Spleen (tissue), 11 donors: ENCODE results near the gene ZNF174. TPM values are rescaled to one million over a fixed set of nuclear protein-coding genes. Genes with fewer than 3 reads are reported as not detected.

ENCODE experiments used
- DNase-seq: peaks from one replicate; pipeline ENCODE4 v3.0.0-alpha.2; 2020
- H3K27ac ChIP-seq, 8 donors: fragments of 200-600 bp; sonication (generic) in 7 of 8; 1 replicate in 4 of 8; 2 replicates in 4 of 8; pipeline versions ENCODE4 v1.5.0 to v1.8.0; 2016 to 2021; ENCODE audit warnings: inconsistent platforms in 4 of 8, mild to moderate bottlenecking in 4 of 8, moderate library complexity in 1 of 8
- H3K27me3 ChIP-seq, 7 donors: fragments of 200-600 bp; sonication (generic) in 6 of 7; replicated peaks in 1 of 7; 1 replicate in 4 of 7; 2 replicates in 3 of 7; pipeline versions ENCODE4 v1.5.0 to v1.8.0; 2016 to 2021; ENCODE audit warnings: inconsistent platforms in 3 of 7, mild to moderate bottlenecking in 1 of 7
- H3K36me3 ChIP-seq, 6 donors: fragments of 200-600 bp; sonication (generic) in 5 of 6; 1 replicate in 4 of 6; 2 replicates in 2 of 6; pipeline versions ENCODE4 v1.5.0 to v1.8.0; 2016 to 2021; ENCODE audit warnings: inconsistent platforms in 2 of 6
- H3K4me1 ChIP-seq, 6 donors: fragments of 200-600 bp; sonication (generic) in 5 of 6; 1 replicate in 3 of 6; 2 replicates in 3 of 6; pipeline versions ENCODE4 v1.5.0 to v1.8.0; 2016 to 2021; ENCODE audit warnings: inconsistent platforms in 3 of 6
- H3K4me3 ChIP-seq, 8 donors: fragments of 200-600 bp; sonication (generic) in 7 of 8; 1 replicate in 4 of 8; 2 replicates in 4 of 8; pipeline versions ENCODE4 v1.5.0 to v1.8.0; 2016 to 2021; ENCODE audit warnings: inconsistent platforms in 4 of 8, mild to moderate bottlenecking in 4 of 8, moderate library complexity in 2 of 8
- H3K9me3 ChIP-seq, 8 donors: fragments of 200-600 bp; sonication (generic) in 7 of 8; 1 replicate in 4 of 8; 2 replicates in 4 of 8; pipeline versions ENCODE4 v1.5.0 to v1.8.0; 2016 to 2021; ENCODE audit warnings: inconsistent platforms in 4 of 8
- CTCF ChIP-seq, 11 experiments: fragments of 200-600 bp in 7 of 11; fragments of 450-650 bp in 4 of 11; sonication (generic) in 4 of 11; IDR thresholded peaks in 8 of 11; conservative IDR thresholded peaks in 3 of 11; 1 replicate in 7 of 11; 2 replicates in 4 of 11; pipeline versions ENCODE4 v1.4.0 to v1.8.0; 2016 to 2021; ENCODE audit warnings: antibody characterized with exemption in 11 of 11, inconsistent platforms in 4 of 11, mild to moderate bottlenecking in 1 of 11
- POLR2A ChIP-seq, 3 donors: fragments of 450-650 bp; IDR thresholded peaks; one replicate each; pipeline ENCODE4 v1.5.1; 2017; ENCODE audit warnings: antibody characterized with exemption in 3 of 3, mild to moderate bottlenecking in 1 of 3
- POLR2AphosphoS5 ChIP-seq, 3 donors: sonication (generic); formaldehyde crosslinking; IDR thresholded peaks; one replicate each; pipeline ENCODE4 v1.5.1; 2017; ENCODE audit warnings: antibody characterized with exemption in 3 of 3
- WGBS, 5 donors: extraction: QIAGEN DNeasy Blood & Tissue Kit in 3 of 5; methylation state at CpG; one replicate each; pipeline versions ENCODE4 v1.1.5 to v1.1.7; 2013 to 2018; 5-methylcytosine and 5-hydroxymethylcytosine counted together
- intact Hi-C: fragments of 100-400 bp; cut with DNase I; formaldehyde crosslinking; loops from one replicate; pipeline ENCODE4 v1.15.0; 2023; ENCODE audit warnings: low total_unique reads
- polyA plus RNA-seq, 3 donors: library from polyadenylated mRNA; stranded (reverse); fragments of 200-250 nt; gene quantifications; one replicate each; pipeline ENCODE4 v1.2.1, GENCODE V29; 2013
- total RNA-seq, 7 donors: library from RNA; depleted of rRNA in 3 of 7; stranded (reverse); fragments of >200 nt in 3 of 7; fragmentation: NEBNext Ultra II Directional in 4 of 7; extraction: Animal tissue kit (Norgen Biotek cat#: 25700) in 4 of 7; gene quantifications; one replicate each; pipeline versions ENCODE4 v1.1.0 to v1.2.1, GENCODE V29; 2016 to 2021
- donor health status: healthy with polysubstance abuse.
- donor health status: DM: no; HTN: no; CAD: no; lungs with moderate emphysema.
- donor health status: DM: no; HTN: no; CAD: no.
- donor health status: Bipolar disorder and iron deficiency.
- donor health status: healthy.
- donor health status: DM: no; HTN: no; CAD: no.
- donor health status: DM: yes; HTN: yes; CAD: no.

The ZNF174 gene
- total and polyA plus RNA-seq, 10 donors = 3.0 to 16.1 (median 10.7) TPM

- no peaks in the 10 kb centered on the region for H3K4me1 ChIP-seq
- WGBS, 5 donors = 94 to 99% (median 96%) methylated on average over 6 of the region's 6 CpGs
- TF ChIP-seq POLR2AphosphoS5 (IDR thresholded peaks at IDR 0.05) (no peak), CTCF (IDR thresholded peaks at IDR 0.05 in 8 of 11, conservative IDR thresholded peaks at IDR 0.05 in 3 of 11) (no peak), POLR2A (IDR thresholded peaks at IDR 0.05) (no peak)
- peaks cover 27 to 77% (median 71%) of the 10 kb centered on the region in 8 donors for H3K9me3 ChIP-seq
- no peak overlapping the region for H3K27ac ChIP-seq
- no peak overlapping the region for H3K4me3 ChIP-seq
- intact Hi-C loops = loop anchor here (10.0 kb wide), 1 partner anchor 74 kb away; no protein-coding TSS in a partner anchor
- H3K36me3 ChIP-seq = peaks cover 17 to 93% (median 85%) of the 10 kb centered on the region in 6 donors
- DNase-seq = no peak
- no peaks in the 10 kb centered on the region for H3K27me3 ChIP-seq
These were observed 12.7 kb upstream of the ZNF174 start for GRCh38 chr16:3388325-3388724.

- no peak overlapping the region for H3K27ac ChIP-seq
- TF ChIP-seq CTCF (IDR thresholded peaks at IDR 0.05 in 8 of 11, conservative IDR thresholded peaks at IDR 0.05 in 3 of 11) (no peak), POLR2AphosphoS5 (IDR thresholded peaks at IDR 0.05) (no peak)
- no peaks in the 10 kb centered on the region for H3K27me3 ChIP-seq
- DNase-seq = no peak
- H3K9me3 ChIP-seq = peaks cover 13 to 87% (median 85%) of the 10 kb centered on the region in 8 donors
- H3K36me3 ChIP-seq = peaks cover 7 to 93% (median 85%) of the 10 kb centered on the region in 6 donors
- 79 to 96% (median 92%) methylated on average over 9 of the region's 9 CpGs for WGBS, 5 donors
- intact Hi-C loops = loop anchor here (10.0 kb wide), 1 partner anchor 75 kb away; no protein-coding TSS in a partner anchor
- H3K4me3 ChIP-seq = peak overlapping the region in 1 of 8 donors; percentile 0
- H3K4me1 ChIP-seq = no peaks in the 10 kb centered on the region
These were observed 11.2 kb upstream of the ZNF174 start for GRCh38 chr16:3389663-3390338.

- no peak for TF ChIP-seq POLR2A (IDR thresholded peaks at IDR 0.05)
- no peak for TF ChIP-seq CTCF (IDR thresholded peaks at IDR 0.05 in 8 of 11, conservative IDR thresholded peaks at IDR 0.05 in 3 of 11)
- TF ChIP-seq POLR2AphosphoS5 (IDR thresholded peaks at IDR 0.05) = no peak
- peaks cover 0 to 57% (median 38%) of the 10 kb centered on the region in 6 donors for H3K36me3 ChIP-seq
- no peaks in the 10 kb centered on the region for H3K27me3 ChIP-seq
- peak overlapping the region; percentile 71 to 94 (median 91) for H3K27ac ChIP-seq
- peaks cover 0 to 62% (median 46%) of the 10 kb centered on the region in 8 donors for H3K9me3 ChIP-seq
- H3K4me3 ChIP-seq = peak overlapping the region; percentile 59 to 95 (median 80)
- 0 to 1% (median 0%) methylated on average over 16 to 18 of the region's 18 CpGs for WGBS, 5 donors
- DNase-seq = no peak
- H3K4me1 ChIP-seq = peaks cover 9 to 62% (median 38%) of the 10 kb centered on the region in 6 donors
- intact Hi-C loops = no loop called here
These were observed 603 bp upstream of the ZNF174 start for GRCh38 chr16:3400446-3400778.

GRCh38 chr16:3401719-3402397 lies 843 bp downstream of the ZNF174 start:
- no peak for TF ChIP-seq POLR2AphosphoS5 (IDR thresholded peaks at IDR 0.05)
- no peak for TF ChIP-seq POLR2A (IDR thresholded peaks at IDR 0.05)
- no peak for TF ChIP-seq CTCF (IDR thresholded peaks at IDR 0.05 in 8 of 11, conservative IDR thresholded peaks at IDR 0.05 in 3 of 11)
- Histone ChIP-seq H3K4me3 (peak overlapping the region; percentile 59 to 95 (median 80)), H3K27ac (peak overlapping the region; percentile 75 to 94 (median 91)), H3K27me3 (no peaks in the 10 kb centered on the region), H3K36me3 (peaks cover 0 to 57% (median 37%) of the 10 kb centered on the region in 6 donors), H3K4me1 (peaks cover 9 to 59% (median 38%) of the 10 kb centered on the region in 6 donors), H3K9me3 (peaks cover 4 to 62% (median 46%) of the 10 kb centered on the region in 8 donors)
- DNase-seq = peak; percentile 73
- intact Hi-C loops = no loop called here
- 39 to 58% (median 48%) methylated on average over 17 of the region's 17 CpGs for WGBS, 5 donors
